22Rv1 (cell line): ENCODE measurements around the gene PLA2G2E.

Experiments
- H3K27ac ChIP-seq: fragments of 450-650 bp; 2 replicates; pipeline ENCODE4 v1.5.1; 2017
- ZFX ChIP-seq: fragments of 450-650 bp; IDR thresholded peaks from 2 replicates; pipeline ENCODE4 v1.6.1; 2017; ENCODE audit warnings: antibody characterized with exemption, borderline replicate concordance
- TF ChIP-seq, protein P1 (sequence below): fragments of 450-650 bp; IDR thresholded peaks from 2 replicates; pipeline ENCODE4 v1.5.1; 2017; ENCODE audit warnings: mild to moderate bottlenecking

PLA2G2E gene

DNA sequence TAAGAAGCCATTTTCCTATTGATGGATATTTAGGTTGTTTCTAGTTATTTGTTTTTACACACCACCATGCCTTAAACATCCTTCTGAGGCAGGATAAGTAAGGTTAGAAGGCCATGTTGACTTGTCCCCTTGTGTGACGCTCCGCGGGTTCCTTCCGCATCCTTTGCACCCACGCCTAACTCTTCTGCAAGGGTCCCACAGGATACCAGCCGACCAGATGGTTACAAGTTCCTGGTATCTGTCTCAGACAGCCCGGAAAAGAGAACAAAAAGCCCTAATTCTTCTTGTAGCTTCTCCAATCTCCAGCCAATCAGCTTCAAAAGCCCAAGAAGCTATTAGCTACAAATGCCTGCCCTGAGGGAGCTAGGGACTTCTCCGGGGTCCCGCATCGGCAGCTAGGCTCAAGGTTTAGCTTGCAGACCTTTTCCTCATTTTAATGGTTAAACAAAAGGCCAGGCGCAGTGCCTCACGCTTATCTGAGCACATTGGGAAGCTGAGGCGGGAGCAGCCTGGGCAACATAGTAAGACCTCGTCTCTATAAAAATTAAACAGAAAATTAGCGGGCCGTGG lies 46.2 kb downstream of the PLA2G2E start:
- H3K27ac ChIP-seq, result peak overlapping the region; percentile 94
- TF ChIP-seq, protein P1, sequence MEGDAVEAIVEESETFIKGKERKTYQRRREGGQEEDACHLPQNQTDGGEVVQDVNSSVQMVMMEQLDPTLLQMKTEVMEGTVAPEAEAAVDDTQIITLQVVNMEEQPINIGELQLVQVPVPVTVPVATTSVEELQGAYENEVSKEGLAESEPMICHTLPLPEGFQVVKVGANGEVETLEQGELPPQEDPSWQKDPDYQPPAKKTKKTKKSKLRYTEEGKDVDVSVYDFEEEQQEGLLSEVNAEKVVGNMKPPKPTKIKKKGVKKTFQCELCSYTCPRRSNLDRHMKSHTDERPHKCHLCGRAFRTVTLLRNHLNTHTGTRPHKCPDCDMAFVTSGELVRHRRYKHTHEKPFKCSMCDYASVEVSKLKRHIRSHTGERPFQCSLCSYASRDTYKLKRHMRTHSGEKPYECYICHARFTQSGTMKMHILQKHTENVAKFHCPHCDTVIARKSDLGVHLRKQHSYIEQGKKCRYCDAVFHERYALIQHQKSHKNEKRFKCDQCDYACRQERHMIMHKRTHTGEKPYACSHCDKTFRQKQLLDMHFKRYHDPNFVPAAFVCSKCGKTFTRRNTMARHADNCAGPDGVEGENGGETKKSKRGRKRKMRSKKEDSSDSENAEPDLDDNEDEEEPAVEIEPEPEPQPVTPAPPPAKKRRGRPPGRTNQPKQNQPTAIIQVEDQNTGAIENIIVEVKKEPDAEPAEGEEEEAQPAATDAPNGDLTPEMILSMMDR, result no peak
- no peak for TF ChIP-seq ZFX

DNA sequence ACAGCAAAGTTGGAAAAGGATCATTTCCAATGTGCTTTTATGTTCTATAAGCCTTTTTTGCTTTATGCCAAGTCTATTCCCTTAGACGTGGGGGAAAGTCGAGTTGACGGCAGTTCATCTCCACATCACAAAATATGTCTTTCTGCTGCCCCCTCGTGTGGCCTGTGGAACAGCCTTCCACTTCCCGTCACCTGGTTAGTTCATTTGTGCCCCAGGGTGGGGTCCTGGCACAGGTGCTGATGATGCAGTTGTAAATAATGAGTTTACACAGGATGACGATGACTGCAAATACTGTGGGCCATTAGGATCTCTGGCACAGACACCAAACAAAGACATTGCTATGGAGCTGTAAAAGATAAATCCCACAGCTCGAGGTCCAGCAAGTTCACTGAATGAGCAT lies 51.2 kb downstream of the PLA2G2E start:
- TF ChIP-seq, protein P1, result peak; percentile 77
- no peak for TF ChIP-seq ZFX
- 0 out of 2 replicates have a peak overlapping the region, but pooled peaks have one; percentile 29 for H3K27ac ChIP-seq
